Measurements from ENCODE around the gene ZBED1. TPM values are rescaled to one million over a fixed set of nuclear protein-coding genes. Genes with fewer than 3 reads are reported as not detected.
"Not testable (repeated sequence)": the region's sequence is repeated elsewhere in the genome, so short reads cannot be mapped to it uniquely, and the experiment has no call there.

Gene ZBED1
- polyA plus RNA-seq, 4 donors, result 40.9 to 57.4 (median 44.8) TPM

DNA sequence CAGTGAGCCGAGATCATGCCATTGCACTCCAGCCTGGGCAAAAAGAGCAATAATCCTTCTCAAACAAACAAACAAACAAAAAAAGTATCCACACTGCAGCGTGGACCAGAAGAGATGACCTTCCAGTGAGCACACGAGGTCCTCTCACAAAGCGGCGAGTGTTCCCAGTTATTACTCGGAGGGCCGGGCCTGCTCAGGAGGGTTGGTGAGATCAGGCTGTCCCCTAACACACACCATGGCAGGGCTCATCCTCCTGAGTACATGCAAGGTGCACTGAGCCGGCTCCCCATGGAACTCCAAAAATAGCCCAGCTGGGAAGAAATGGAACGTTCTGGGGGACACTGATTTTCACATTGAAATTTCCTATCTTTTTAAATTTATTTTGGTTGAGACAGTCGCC is 40.7 kb downstream of the ZBED1 start:
- not testable (repeated sequence) for DNase-seq (ENCODE audit: low read depth in 4 of 4, low spot score in 2 of 4)

DNA sequence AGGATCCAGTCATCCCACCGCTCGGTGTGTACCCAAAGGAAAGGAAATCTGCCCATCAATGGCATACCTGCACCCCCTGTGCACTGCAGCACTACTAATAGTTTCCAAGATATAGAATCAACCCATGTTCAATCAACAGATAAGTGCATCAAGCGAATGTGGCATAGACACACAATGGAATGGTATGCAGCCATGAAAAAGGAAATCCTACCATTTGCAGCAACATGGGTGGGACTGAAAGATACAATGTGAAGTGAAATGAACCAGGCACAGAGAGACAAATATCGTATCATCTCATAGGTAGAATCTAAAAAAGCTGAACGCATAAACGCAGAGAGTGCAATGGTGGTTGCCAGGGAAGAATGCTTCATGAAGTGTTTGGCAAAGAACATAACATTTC is 42.5 kb downstream of the ZBED1 start:
- no peak for DNase-seq (ENCODE audit: low read depth in 4 of 4, low spot score in 2 of 4)

DNA sequence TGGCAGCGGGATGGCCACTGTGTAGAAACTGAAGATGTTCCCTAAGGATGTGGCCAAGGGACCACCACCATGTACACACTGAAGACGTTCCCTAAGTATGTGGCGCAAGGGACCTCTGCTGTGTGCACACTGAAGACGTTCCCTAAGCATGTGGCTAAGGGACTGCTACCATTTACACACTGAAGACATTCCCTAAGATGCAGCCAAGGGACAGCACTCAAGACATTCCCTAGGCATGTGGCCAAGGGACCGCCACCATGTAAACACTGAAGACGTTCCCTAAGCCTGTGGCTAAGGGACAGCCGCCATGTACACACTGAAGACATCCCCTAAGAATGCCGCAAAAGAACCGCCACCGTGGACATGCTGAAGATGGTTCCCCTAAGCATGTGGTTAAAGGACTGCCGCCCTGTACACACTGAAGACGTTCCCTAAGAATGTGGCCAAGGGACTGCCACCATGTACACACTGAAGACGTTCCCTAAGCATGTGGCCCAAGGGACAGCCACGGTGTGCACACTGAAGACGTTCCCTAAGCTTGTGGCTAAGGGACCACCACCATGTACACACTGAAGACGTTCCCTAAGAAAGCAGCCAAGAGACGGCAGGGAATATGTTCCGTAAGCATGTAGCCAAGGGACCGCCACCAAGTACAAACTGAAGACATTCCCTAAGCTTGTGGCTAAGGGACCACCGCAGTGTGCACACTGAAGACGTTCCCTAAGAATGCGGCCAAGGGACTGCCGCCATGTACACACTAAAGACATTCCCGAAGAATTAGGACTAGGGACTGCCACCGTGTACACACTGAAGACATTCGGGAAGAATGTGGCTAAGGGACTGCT is 43.3 kb downstream of the ZBED1 start:
- DNase-seq (ENCODE audit: low read depth in 4 of 4, low spot score in 2 of 4), result no peak

DNA sequence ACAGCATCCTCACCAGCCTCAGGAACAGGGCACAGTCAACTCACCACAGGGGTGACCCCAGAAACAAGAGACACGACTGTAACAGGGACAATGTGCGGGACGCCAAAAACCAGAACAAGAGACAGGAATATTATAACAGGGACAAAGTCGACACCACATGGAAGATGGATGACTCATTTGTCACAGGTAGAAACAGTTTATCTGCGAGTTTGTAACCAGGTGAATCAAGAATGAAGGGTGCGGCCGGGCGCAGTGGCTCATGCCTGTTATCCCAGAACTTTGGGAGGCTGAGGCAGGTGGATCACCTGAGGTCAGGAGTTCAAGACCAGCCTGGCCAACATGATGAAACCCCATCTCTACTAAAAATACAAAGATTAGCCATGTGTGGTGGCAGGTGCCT is 44.7 kb downstream of the ZBED1 start:
- not testable (repeated sequence) for DNase-seq (ENCODE audit: low read depth in 4 of 4, low spot score in 2 of 4)

DNA sequence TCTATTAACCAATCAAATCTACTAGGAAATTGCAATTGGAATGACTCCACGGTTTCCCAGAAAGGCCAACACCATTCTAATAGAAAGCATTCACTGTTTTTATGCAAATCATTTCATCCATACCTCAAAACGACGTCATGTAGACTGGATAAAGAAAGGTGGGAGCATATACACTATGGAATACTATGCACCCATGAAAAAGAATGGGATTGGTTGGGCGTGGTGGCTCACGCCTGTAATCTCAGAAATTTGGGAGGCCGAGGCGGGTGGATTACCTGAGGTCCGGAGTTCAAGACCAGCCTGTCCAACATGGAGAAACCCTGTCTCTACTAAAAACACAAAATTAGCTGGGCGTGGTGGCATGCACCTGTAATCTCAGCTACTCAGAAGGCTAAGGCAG is 46.2 kb downstream of the ZBED1 start:
- not testable (repeated sequence) for DNase-seq (ENCODE audit: low read depth in 4 of 4, low spot score in 2 of 4)

DNA sequence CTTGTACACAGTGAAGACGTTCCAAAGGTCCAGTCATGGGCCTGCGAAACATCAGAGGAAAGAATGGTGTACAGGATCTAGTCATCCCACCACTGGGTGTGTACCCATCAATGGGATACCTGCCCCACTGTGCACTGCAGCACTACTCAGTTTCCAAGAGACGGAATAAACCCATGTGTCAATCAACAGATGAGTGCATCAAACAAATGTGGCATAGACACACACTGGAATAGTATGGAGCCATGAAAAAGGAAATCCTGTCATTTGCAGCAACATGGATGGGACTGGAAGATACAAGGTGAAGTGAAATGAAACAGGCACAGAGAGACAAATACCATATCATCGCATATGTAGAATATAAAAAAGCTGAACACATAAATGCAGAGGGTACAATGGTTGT is 48.0 kb downstream of the ZBED1 start:
- DNase-seq (ENCODE audit: low read depth in 4 of 4, low spot score in 2 of 4), result no peak

DNA sequence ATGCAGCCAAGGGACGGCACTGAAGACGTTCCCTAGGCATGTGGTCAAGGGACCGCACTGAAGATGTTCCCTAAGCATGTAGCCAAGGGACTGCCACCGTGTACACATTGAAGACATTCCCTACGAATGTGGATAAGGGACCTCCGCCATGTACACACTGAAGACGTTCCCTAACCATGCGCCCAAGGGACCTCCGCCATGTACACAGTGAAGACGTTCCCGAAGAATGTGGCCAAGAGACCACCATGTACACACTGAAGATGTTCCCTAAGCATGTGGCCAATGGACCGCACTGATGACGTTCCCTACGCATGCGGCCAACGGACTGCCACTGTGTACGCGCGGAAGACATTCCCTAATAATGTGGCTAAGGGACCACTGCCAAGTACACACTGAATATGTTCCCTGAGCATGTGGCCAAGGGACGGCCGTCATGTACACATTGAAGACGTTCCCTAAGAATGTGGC is 48.4 kb downstream of the ZBED1 start:
- no peak for DNase-seq (ENCODE audit: low read depth in 4 of 4, low spot score in 2 of 4)

DNA sequence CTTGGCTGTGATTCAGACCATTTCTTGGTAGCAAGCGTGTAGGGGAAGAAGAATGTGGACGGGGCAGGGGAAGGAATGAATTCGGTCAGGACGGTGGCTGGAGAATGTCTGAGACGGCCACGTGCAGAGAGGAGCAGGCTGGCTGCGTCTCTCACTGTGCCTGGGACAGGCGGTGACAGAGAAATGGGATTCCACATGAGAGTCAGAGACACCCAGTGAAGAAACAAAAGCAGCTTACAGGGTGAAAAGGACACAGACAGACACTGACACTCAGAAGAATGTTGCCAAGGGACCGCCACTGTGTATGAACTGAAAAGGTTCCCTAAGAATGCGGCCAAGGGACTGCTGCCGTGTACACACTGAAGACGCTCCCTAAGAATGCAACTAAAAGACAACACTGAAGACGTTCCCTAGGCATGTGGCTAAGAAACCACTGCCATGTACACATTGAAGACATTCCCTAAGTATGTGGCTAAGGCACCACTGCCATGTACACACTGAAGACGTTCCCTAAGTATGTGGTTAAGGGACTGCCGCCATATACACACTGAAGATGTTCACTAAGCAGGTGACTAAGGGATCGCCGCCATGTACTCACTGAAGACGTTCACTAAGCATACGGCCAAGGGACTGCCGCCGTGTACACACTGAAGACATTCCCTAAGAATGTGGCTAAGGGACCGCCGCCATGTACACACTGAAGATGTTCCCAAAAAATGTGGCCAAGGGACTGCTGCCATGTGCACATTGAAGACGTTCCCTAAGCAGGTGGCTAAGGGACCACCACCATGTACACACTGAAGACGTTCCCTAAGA is 49.1 kb downstream of the ZBED1 start:
- DNase-seq (ENCODE audit: low read depth in 4 of 4, low spot score in 2 of 4), result no peak

DNA sequence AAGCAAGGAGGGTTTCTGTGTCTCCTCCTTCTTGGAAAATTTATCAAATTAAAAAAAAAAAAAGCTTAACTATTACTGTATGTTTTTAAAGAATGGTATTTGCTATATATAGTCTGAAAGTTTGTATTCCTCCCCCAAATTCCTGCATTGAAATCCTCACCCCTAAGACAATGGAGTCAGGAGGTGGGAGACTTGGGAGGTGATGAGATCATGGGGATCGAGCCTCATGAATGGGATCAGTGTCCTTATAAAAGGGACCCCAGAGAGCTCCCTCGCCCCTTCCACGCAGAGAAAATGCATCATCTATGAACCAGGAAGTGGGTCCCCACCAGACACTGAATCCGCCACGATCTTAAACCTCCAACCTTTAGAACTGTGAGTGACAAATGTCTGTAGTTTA is 50.1 kb downstream of the ZBED1 start:
- DNase-seq (ENCODE audit: low read depth in 4 of 4, low spot score in 2 of 4), result no peak

DNA sequence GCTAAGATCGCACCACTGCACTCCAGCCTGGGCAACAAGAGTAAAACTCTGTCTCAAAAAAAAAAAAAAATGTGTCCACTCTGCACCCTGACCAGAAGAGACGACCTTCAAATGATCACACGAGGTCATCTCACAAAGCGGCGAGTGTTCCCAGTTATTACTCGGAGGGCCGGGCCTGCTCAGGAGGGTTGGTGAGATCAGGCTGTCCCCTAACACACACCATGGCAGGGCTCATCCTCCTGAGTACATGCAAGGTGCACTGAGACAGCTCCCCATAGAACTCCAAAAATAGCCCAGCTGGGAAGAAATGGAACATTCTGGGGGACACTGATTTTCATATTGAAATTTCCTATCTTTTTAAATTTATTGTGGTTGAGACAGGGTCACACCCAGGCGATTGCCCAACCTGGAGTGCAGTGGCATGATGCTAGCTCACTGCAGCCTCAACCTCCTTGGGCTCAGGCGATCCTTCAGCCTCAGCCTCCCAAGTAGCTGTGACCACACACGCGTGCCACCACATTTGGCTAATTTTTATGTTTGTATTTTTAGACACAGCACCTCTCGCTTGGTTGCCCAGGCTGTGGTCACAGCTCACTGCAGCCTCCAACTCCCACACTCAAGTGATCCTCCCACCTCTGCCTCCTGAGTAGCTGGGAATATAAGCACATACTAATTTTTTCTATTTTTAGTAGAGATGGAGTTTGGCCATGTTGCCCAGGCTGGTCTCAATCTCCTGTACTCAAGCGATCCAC is 51.5 kb downstream of the ZBED1 start:
- DNase-seq (ENCODE audit: low read depth in 4 of 4, low spot score in 2 of 4), result no peak

DNA sequence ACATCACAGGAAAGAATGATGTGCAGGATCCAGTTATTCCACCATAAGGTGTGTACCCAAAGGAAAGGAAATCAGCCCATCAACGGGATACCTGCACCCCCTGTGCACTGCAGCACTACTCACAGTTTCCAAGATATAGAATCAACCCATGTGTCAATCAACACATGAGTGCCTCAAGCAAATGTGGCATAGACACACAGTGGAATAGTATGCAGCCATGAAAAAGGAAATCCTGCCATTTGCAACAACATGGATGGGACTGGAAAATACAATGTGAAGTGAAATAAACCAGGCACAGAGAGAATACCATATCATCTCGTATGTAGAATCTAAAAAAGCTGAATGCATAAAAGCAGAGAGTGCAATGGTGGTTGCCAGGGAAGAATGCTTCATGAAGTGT is 53.3 kb downstream of the ZBED1 start:
- no peak for DNase-seq (ENCODE audit: low read depth in 4 of 4, low spot score in 2 of 4)

DNA sequence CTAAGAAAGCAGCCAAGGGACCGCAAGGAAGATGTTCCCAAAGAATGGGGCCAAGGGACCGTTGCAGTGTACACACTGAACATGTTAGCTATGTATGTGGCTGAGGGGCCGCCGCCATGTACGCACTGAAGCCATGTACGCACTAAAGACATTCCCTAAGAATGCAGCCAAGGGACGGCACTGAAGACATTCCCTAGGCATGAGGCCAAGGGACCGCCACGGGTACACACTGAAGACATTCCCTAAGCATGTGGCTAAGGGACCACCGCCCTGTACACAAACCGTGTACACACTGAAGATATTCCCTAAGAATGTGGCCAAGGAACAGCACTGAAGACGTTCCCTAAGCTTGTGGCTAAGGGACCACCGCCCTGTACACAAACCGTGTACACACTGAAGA is 54.0 kb downstream of the ZBED1 start:
- DNase-seq (ENCODE audit: low read depth in 4 of 4, low spot score in 2 of 4), result no peak

DNA sequence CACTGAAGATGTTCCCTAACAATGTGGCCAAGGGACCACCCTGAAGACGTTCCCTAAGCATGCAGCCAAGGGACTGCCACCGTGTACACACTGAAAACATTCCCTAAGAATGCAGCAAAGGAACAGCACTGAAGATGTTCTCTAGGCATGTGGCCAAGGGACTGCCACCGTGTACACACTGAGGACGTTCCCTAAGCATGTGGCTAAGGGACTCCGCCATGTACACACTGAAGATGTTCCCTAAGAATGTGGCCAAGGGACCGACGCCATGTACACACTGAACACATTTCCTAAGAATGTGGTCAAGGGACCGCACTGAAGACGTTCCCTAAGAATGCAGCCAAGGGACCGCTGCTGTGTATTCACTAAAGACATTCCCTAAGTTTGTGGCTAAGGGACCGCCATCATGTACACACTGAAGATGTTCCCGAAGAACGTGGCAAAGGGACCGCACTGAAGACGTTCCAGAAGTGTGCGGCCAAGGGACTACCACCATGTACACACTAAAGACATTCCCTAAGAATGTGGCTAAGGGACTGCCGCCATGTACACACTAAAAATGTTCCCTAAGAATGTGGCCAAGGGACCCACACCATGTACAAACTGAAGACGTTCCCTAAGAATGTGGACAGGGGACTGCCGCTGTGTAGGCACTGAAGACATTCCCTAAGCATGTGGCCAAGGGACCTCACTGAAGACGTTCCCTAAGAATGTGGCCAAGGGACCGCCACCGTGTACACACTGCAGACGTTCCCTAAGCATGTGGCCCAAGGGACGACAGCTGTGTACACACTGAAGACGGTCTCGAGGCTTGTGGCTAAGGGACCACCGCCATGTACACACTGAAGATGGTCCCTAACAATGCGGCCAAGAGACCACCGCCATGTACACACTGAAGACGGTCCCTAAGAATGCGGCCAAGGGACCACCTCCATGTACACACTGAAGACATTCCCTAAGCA is 54.8 kb downstream of the ZBED1 start:
- DNase-seq (ENCODE audit: low read depth in 4 of 4, low spot score in 2 of 4), result no peak

DNA sequence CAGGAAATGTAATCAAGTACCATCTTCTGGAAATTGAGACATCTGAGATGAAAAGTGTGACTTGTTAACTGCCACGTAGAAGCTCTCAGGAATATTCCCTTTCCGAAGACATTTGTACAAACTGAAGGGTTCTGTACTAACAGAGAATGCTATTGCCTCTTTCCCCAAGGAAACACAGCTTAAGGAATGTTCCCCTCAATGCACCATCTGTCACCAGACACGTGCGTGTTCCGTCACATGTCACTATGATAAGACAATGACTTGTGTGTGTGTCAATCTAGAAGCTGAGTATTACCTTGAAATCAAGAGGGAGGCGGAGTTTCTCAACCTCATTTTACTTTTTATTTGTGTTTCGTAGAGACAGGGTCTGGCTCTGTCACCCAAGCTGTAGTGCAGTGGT is 58.1 kb downstream of the ZBED1 start:
- DNase-seq (ENCODE audit: low read depth in 4 of 4, low spot score in 2 of 4), result no peak

DNA sequence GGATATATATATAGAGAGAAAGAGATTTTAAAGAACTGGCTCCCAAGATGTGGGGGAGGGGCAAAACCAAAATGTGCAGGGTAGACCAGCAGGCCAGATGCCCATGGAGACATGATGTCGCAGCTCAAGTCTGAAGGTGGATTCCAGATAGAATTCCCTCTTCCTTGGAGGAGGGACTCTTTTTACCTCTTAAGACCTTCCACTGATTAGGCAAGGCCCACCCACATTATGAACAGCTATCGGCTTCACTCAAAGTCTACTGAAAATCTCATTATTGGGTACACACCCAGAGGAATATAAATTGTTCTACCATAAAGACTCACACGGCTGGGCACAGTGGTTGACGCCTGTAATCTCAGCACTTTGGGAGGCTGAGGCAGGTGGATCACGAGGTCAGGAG is 59.3 kb downstream of the ZBED1 start:
- DNase-seq (ENCODE audit: low read depth in 4 of 4, low spot score in 2 of 4), result no peak

DNA sequence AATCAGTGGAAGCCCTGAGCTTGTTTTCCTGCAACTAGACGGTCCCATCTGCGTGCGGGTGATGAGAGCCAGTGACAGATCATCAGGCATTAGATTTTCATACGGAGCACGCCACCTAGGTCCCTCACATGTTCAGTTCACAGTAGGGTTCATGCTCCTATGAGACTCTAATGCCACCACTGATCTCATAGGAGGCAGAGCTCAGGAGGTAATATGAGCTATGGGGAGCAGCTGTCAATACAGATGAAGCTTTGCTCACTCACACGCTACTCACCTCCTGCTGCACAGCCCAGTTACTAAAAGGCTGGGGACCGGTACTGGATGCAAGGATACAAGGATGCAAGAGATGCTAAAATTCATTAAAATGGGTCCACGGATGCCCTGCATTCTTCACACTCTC is 61.2 kb downstream of the ZBED1 start:
- no peak for DNase-seq (ENCODE audit: low read depth in 4 of 4, low spot score in 2 of 4)
